Measurements from ENCODE around the gene TRIM47. TPM values are rescaled to one million over a fixed set of nuclear protein-coding genes. Genes with fewer than 3 reads are reported as not detected.

Gene TRIM47
- total and polyA plus RNA-seq, 2 experiments from 2014 or later, result 7.2 to 9.9 TPM

GRCh38 chr17:75904749-75905521 is 26.6 kb upstream of the TRIM47 start, which contains the start of gene MRPL38:
MRPL38 (minus strand) TSS chr17:75904884; CDS start chr17:75904875, 9 bp downstream.
- Histone ChIP-seq H3K36me3 (ENCODE audit: insufficient read depth) (peaks cover 9% of the 10 kb centered on the region), H3K4me2 (peak within 1 kb of the TSS; percentile 99), H2AFZ (0 out of 2 replicates have a peak within 1 kb of the TSS, but pooled peaks have one; percentile 73), H3K27me3 (ENCODE audit: insufficient read depth) (no peaks in the 10 kb centered on the region), H3K9me2 (ENCODE audit: insufficient read depth) (no peaks in the 10 kb centered on the region), H4K20me1 (replicated peaks; ENCODE audit: insufficient read depth) (peaks cover 6% of the 10 kb centered on the region; the same call in 1 of the 2 replicates), H3K4me3 (peak within 1 kb of the TSS; percentile 86), H3K4me1 (ENCODE audit: insufficient read depth) (peaks cover 8% of the 10 kb centered on the region), H3K79me2 (replicated peaks; ENCODE audit: insufficient read depth) (peaks cover 15% of the 10 kb centered on the region), H3F3A (replicated peaks; ENCODE audit: low read depth) (peaks cover 26% of the 10 kb centered on the region), H3K27ac (ENCODE audit: low read depth) (peak within 1 kb of the TSS; percentile 59; the same call in 1 of the 2 replicates)
- ATAC-seq (peak; percentile 96), DNase-seq (ENCODE audit: low spot score) (peak; percentile 93)
- peak within 1 kb of the TSS; percentile 88 for H3K27ac Mint-ChIP-seq
- no peaks in the 10 kb centered on the region for H3K9me3 Mint-ChIP-seq
- H3K4me3 Mint-ChIP-seq, result peak within 1 kb of the TSS; percentile 87
- H3K4me1 Mint-ChIP-seq, result no peaks in the 10 kb centered on the region
- no peak for TF ChIP-seq STAT1 (IDR thresholded peaks at IDR 0.05; ENCODE audit: unreplicated experiment)
- no peak for TF ChIP-seq NANOG (IDR thresholded peaks at IDR 0.05; ENCODE audit: borderline replicate concordance)
- TF ChIP-seq CTCF (conservative IDR thresholded peaks at IDR 0.05; ENCODE audit: low read depth in 2 of 2), result peak; percentile 75 to 92
- TF ChIP-seq REST (IDR thresholded peaks at IDR 0.05; ENCODE audit: unreplicated experiment), result no peak
- TF ChIP-seq EZH2 (IDR thresholded peaks at IDR 0.05; ENCODE audit: low read depth, unreplicated experiment), result no peak
- no peak for TF ChIP-seq ZNF331 (CRISPR knock-in tag; IDR thresholded peaks at IDR 0.05; ENCODE audit: low read depth)
- TF ChIP-seq ZNF462 (CRISPR knock-in tag; IDR thresholded peaks at IDR 0.05), result no peak
- peak; percentile 74 for TF ChIP-seq POLR2AphosphoS5 (IDR thresholded peaks at IDR 0.05; ENCODE audit: low read depth)
- TF ChIP-seq EZH2phosphoT487 (IDR thresholded peaks at IDR 0.05; ENCODE audit: unreplicated experiment), result no peak
- TF ChIP-seq ZNF114 (CRISPR knock-in tag; IDR thresholded peaks at IDR 0.05), result no peak
- no peak for TF ChIP-seq JUNB (IDR thresholded peaks at IDR 0.05; ENCODE audit: unreplicated experiment)
- no peak; the same call in 1 of the 2 replicates for TF ChIP-seq ETS1 (IDR thresholded peaks at IDR 0.05)
- peak; percentile 52 for TF ChIP-seq CREB1 (CRISPR knock-in tag; IDR thresholded peaks at IDR 0.05; ENCODE audit: low read depth)
- H3K27me3 Mint-ChIP-seq (ENCODE audit: insufficient read depth, low read depth, poor library complexity), result peaks cover 7% of the 10 kb centered on the region
- peaks cover 22% of the 10 kb centered on the region for H3K36me3 Mint-ChIP-seq (ENCODE audit: low read depth)

All from GM23338 (cell line).